HepG2 (cell line): ENCODE results near the gene FIBP. TPM values are rescaled to one million over a fixed set of nuclear protein-coding genes. Genes with fewer than 3 reads are reported as not detected.

Experiments
- AGO1 ChIP-seq: fragments of 200-400 bp; formaldehyde crosslinking; IDR thresholded peaks from 2 replicates; pipeline ENCODE4 v1.6.1; 2017; ENCODE audit warnings: mild to moderate bottlenecking, low read depth, low read length, moderate library complexity; ENCODE audit not compliant: poor library complexity, severe bottlenecking
- HNF4A ChIP-seq: sonication (generic); formaldehyde crosslinking; IDR thresholded peaks from 2 replicates; pipeline ENCODE4 v1.4.0; 2020; ENCODE audit warnings: missing genetic modification reagents
- MBNL3 ChIP-seq: fragments of 250-450 bp; sonication (Bioruptor Pico); conservative IDR thresholded peaks from 2 replicates; pipeline ENCODE4 v1.8.0; 2022; ENCODE audit warnings: mild to moderate bottlenecking, inconsistent platforms
- NCOA5 ChIP-seq: sonication (generic); formaldehyde crosslinking; IDR thresholded peaks from 2 replicates; pipeline ENCODE4 v1.4.0; 2020; ENCODE audit warnings: missing genetic modification reagents
- SIN3A ChIP-seq: IDR thresholded peaks from 2 replicates; pipeline ENCODE4 v1.6.1; 2011; ENCODE audit warnings: low read depth, mild to moderate bottlenecking, control low read depth, low read length, borderline replicate concordance
- TCF7L2 ChIP-seq: IDR thresholded peaks from 2 replicates; pipeline ENCODE4 v1.6.1; 2011; ENCODE audit warnings: mild to moderate bottlenecking, low read depth, low read length, moderate library complexity
- YEATS4 ChIP-seq: sonication (generic); formaldehyde crosslinking; IDR thresholded peaks from 2 replicates; pipeline ENCODE4 v1.4.0; 2020; ENCODE audit warnings: missing genetic modification reagents, borderline replicate concordance
- ZFP36L2 ChIP-seq: sonication (generic); formaldehyde crosslinking; IDR thresholded peaks from 2 replicates; pipeline ENCODE4 v1.4.0; 2020; ENCODE audit warnings: missing genetic modification reagents
- ZNF224 ChIP-seq: sonication (generic); formaldehyde crosslinking; IDR thresholded peaks from 2 replicates; pipeline ENCODE4 v1.5.0; 2020; ENCODE audit warnings: mild to moderate bottlenecking, missing genetic modification reagents
- ZNF44 ChIP-seq: sonication (generic); formaldehyde crosslinking; IDR thresholded peaks from 2 replicates; pipeline ENCODE4 v1.5.1; 2020; ENCODE audit warnings: mild to moderate bottlenecking, missing genetic modification reagents
- ZNF557 ChIP-seq: sonication (generic); formaldehyde crosslinking; IDR thresholded peaks from 2 replicates; pipeline ENCODE4 v1.4.0; 2020; ENCODE audit warnings: missing genetic modification reagents
- polyA plus RNA-seq, 8 experiments: library from polyadenylated mRNA; depleted of rRNA in 3 of 8; stranded (reverse) in 7 of 8; unstranded in 1 of 8; fragments of >200 nt; fragmentation: Illumina TruSeq in 4 of 8; extraction: Trizol in 4 of 8; gene quantifications; 2 replicates each; pipeline versions ENCODE4 v1.2.1 to v1.2.3, GENCODE V29; 2011 to 2016; ENCODE audit warnings: low read depth in 4 of 8, missing spikeins in 1 of 8, mixed read lengths in 1 of 8; ENCODE audit not compliant: insufficient read depth in 1 of 8
- total RNA-seq, 5 experiments: library from RNA; depleted of rRNA; stranded (reverse); fragments of >200 nt; fragmentation: Illumina TruSeq; extraction: Trizol; gene quantifications; 2 replicates each; pipeline ENCODE4 v1.2.3, GENCODE V29; 2016; ENCODE audit warnings: low read depth in 1 of 5
- TF ChIP-seq, protein P1 (sequence below), 2 experiments: fragments of 450-650 bp in 1 of 2; sonication (generic) in 1 of 2; formaldehyde crosslinking in 1 of 2; IDR thresholded peaks; 2 replicates each; pipeline versions ENCODE4 v1.6.1 to v1.8.0; 2016 to 2022; ENCODE audit warnings: antibody characterized with exemption in 1 of 2, mild to moderate bottlenecking in 1 of 2, missing genetic modification reagents in 1 of 2
- TF ChIP-seq, protein P2 (sequence below): sonication (generic); formaldehyde crosslinking; IDR thresholded peaks from 2 replicates; pipeline ENCODE4 v1.5.0; 2020; ENCODE audit warnings: missing genetic modification reagents, mild to moderate bottlenecking, borderline replicate concordance
- TF ChIP-seq, protein P3 (sequence below): IDR thresholded peaks from 2 replicates; pipeline ENCODE4 v1.6.1; 2016; ENCODE audit warnings: missing compliant biosample characterization, missing genetic modification reagents, borderline replicate concordance
- TF ChIP-seq, protein P4 (sequence below): sonication (generic); formaldehyde crosslinking; IDR thresholded peaks from 2 replicates; pipeline ENCODE4 v1.4.0; 2020; ENCODE audit warnings: missing genetic modification reagents, mild to moderate bottlenecking, borderline replicate concordance

The FIBP gene
- total and polyA plus RNA-seq, 2 of the 13 experiments (the other 11 are each of a cell fraction or from before 2014, with no cell fraction given): 42.9 to 62.1 TPM

DNA sequence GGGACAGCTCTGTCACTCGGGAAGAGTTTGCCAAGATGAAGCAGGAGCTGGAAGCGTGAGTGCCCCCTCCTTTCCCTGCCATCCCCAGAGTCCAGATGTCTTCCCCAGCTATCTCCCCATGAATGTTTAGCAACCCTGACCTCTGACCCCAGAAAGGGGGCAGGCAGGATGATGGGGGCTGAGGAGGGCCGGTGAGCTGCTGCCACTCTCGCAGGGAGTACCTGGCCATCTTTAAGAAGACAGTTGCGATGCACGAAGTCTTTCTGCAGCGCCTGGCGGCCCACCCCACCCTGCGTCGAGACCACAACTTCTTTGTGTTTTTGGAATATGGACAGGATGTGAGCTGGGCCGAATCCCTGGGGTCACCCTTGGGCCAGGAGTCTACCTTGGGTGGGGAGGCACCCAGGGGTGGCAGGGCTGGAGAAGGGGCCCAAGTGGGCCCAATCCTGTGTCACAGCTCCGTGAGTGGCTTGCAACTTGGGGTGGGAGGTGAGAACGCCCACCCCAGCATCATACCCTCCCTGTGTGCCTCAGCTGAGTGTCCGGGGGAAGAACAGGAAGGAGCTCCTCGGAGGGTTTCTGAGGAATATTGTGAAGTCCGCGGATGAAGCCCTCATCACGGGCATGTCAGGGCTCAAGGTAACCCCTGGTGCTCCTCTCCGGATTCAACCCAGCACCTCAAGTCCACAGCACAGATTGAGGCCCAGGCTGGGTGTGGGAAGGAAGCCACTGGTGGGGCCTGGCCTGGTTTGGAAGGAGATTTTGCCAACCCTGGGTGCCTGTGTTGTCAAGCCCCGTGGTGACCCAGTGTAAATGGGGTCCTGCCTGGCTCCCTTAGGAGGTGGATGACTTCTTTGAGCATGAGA, 37.8 kb downstream of the FIBP start (continued):
- TF ChIP-seq, protein P1, sequence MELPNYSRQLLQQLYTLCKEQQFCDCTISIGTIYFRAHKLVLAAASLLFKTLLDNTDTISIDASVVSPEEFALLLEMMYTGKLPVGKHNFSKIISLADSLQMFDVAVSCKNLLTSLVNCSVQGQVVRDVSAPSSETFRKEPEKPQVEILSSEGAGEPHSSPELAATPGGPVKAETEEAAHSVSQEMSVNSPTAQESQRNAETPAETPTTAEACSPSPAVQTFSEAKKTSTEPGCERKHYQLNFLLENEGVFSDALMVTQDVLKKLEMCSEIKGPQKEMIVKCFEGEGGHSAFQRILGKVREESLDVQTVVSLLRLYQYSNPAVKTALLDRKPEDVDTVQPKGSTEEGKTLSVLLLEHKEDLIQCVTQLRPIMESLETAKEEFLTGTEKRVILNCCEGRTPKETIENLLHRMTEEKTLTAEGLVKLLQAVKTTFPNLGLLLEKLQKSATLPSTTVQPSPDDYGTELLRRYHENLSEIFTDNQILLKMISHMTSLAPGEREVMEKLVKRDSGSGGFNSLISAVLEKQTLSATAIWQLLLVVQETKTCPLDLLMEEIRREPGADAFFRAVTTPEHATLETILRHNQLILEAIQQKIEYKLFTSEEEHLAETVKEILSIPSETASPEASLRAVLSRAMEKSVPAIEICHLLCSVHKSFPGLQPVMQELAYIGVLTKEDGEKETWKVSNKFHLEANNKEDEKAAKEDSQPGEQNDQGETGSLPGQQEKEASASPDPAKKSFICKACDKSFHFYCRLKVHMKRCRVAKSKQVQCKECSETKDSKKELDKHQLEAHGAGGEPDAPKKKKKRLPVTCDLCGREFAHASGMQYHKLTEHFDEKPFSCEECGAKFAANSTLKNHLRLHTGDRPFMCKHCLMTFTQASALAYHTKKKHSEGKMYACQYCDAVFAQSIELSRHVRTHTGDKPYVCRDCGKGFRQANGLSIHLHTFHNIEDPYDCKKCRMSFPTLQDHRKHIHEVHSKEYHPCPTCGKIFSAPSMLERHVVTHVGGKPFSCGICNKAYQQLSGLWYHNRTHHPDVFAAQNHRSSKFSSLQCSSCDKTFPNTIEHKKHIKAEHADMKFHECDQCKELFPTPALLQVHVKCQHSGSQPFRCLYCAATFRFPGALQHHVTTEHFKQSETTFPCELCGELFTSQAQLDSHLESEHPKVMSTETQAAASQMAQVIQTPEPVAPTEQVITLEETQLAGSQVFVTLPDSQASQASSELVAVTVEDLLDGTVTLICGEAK (IDR thresholded peaks at IDR 0.05): no peak
- TF ChIP-seq, protein P1 (CRISPR knock-in tag; IDR thresholded peaks at IDR 0.05): 0 out of 2 replicates have a peak, but pooled peaks have one; percentile 2
- TF ChIP-seq ZNF224 (no peak), SIN3A (no peak), ZNF557 (CRISPR knock-in tag) (no peak), AGO1 (peak; percentile 61), ZFP36L2 (no peak), HNF4A (CRISPR knock-in tag) (0 out of 2 replicates have a peak, but pooled peaks have one; percentile 28), TCF7L2 (no peak), ZNF44 (CRISPR knock-in tag) (no peak), YEATS4 (CRISPR knock-in tag) (no peak), MBNL3 (CRISPR knock-in tag) (no peak), NCOA5 (no peak)
- TF ChIP-seq, protein P2, sequence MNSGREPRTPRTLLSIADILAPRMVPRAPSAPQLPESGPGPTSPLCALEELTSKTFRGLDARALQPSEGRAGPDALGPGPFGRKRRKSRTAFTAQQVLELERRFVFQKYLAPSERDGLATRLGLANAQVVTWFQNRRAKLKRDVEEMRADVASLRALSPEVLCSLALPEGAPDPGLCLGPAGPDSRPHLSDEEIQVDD (CRISPR knock-in tag): no peak
- TF ChIP-seq, protein P3, sequence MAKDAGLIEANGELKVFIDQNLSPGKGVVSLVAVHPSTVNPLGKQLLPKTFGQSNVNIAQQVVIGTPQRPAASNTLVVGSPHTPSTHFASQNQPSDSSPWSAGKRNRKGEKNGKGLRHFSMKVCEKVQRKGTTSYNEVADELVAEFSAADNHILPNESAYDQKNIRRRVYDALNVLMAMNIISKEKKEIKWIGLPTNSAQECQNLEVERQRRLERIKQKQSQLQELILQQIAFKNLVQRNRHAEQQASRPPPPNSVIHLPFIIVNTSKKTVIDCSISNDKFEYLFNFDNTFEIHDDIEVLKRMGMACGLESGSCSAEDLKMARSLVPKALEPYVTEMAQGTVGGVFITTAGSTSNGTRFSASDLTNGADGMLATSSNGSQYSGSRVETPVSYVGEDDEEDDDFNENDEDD (CRISPR knock-in tag): no peak
- TF ChIP-seq, protein P4, sequence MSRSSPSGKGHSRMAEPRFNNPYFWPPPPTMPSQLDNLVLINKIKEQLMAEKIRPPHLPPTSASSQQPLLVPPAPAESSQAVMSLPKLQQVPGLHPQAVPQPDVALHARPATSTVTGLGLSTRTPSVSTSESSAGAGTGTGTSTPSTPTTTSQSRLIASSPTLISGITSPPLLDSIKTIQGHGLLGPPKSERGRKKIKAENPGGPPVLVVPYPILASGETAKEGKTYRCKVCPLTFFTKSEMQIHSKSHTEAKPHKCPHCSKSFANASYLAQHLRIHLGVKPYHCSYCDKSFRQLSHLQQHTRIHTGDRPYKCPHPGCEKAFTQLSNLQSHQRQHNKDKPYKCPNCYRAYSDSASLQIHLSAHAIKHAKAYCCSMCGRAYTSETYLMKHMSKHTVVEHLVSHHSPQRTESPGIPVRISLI (CRISPR knock-in tag): no peak
